GM18868 (cell line): ENCODE results near the gene GNB1L.

Source experiments
- ATAC-seq: cut with Tn5 transposase; IDR thresholded peaks from one replicate; pipeline ENCODE4 v1.9.1; 2021; ENCODE audit warnings: mild to moderate bottlenecking, moderate library complexity; ENCODE audit not compliant: unreplicated experiment

GNB1L gene

DNA sequence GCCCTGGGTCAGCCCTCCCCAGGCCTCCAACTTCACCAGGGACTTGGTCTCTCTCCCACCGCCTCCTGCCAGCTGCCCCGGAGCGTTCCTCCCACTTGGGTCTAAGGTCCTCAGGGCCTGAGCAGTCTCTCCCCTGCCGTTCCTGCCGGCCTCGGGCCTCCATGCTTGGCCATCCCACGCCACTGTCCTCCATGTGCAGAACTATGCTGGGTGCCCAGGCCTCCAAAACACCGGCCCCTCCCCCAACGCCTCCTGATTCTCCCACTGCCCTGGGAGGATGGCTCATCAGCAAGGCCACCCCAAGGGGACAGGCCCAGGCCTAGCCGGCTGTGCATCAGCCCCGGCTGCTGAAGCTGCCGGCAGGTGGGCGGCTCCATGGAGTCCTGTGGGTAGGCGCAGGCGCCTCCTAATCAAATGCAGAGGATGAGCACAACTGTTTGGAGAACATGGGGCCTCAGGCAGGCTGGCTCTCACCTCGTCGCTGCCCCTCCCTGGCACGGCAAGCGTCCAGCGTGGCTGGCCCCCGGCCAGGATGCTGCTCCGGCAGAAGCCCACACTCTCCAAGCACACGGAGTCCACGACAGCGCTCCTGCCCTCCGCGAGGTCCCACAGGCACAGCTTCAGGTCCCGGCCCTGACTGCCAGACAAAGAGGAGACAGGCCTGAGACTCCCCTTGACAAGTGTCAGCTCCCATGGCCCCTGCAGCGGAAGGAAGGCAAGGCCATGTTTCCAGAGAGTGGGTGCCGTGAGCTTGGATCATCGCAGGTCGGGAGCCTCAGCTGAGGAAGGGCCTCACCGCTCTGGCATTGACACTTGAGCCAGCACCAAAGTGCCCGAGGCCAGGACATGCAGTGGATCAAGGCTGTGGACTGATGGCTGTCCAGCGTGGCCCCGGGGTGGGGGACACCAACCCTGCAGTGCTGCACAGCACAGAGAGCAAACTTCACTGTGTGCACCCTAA, 42.6 kb downstream of the GNB1L start:
- ATAC-seq, result no peak

DNA sequence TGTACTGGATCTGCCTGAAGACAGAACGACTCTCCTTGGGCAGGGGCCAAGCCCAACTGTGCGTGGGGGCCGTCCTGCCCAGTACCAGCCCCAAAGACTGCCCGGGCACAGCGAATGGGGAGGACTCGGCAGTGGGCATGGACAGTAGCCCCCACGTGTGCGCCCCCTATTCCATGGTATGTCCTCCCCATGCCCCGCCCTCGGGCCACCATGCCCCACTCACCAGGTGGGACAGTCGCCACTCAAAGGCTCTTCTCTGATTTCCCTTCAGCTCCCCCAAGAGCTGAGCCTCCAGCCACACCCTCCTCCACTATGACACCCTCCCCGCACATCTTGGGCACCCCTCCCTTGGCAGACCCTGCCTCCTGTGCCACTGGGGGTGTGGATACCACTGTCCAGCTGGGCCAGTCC, 43.5 kb downstream of the GNB1L start:
- ATAC-seq, result no peak

DNA sequence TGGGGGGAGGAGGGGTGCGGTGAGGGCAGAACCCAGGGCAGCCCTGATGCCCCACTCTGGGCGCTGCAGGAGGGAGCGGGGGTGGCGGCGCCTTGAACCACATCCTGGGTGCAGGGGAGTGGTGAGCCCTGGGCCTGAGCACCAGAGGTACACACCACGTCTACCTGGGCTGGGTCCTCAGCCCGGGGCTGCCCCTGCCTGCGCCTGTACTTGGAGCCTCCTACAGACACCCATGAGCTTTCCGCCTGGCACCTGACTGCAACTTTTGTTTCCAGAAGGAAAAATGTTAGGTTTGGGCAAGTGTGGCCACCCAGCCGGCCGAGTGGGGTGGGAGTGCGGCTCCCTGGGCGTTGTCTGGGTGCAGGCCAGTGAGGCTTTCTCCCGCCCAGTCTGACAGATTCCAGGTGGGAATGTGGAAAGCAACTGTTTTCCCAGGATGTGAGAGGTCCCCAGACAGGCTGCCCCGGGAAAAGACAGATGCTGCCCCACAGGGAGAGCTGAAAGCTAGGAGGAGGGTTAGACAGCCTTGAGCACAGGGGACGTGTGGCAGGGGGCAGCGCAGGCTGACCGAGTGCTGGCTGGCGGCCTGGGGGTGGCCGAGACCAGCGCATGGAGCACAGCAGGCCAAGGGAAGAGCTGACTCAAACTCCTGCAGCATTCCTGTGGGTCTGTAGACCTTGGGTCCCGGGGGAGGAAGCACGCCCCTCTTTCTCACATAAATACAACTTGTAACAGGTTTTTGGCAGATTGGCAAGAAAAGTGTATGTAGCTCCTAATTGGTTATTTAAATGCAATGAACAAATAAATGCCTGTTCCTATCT, 44.1 kb downstream of the GNB1L start:
- ATAC-seq, result no peak

DNA sequence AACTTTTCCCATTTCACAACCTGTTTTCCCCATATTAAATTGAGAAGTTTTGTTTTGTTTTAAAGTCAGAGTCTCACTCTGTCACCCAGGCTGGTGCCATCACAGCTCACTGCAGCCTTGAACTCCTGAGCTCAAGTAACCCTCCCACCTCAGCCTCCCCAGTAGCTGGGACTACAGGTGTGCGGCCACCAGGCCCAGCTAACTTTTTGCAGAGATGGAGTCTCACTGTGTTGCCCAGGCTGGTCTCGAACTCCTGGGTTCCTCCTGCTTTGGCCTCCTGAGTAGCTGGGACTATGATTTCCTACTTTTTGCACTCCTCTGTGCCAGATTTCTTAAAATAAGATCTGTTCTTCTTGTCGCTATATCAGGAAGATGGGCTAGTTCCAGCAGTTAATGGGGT, 44.9 kb downstream of the GNB1L start:
- no peak for ATAC-seq

DNA sequence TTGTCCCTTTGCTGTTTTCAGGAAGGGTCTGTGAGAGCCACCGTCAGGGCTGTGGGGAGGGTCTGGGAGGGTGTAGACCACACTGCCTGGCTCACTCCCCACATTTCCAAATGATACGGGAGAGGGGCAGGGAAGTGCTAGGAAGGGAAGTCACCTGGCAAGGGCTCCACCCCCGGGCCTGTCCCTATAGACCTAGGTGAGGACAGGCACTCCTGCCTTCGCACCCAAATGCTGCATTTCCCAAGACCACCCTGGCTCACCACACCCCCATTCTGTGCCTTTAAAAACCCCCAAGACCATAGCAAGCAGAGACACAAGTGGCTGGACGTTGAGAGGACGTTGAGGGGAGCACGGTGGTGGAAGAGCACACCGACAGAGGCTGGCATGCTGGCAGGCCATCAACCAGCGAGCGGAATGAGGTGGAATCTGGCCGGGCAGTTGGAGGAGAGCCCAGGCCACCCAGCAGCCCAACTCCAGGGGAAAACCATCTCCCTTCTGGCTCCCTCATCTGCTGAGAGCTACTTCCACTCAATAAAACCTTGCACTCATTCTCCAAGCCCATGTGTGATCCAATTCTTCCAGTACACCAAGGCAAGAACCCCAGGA, 45.7 kb downstream of the GNB1L start:
- ATAC-seq, result no peak

DNA sequence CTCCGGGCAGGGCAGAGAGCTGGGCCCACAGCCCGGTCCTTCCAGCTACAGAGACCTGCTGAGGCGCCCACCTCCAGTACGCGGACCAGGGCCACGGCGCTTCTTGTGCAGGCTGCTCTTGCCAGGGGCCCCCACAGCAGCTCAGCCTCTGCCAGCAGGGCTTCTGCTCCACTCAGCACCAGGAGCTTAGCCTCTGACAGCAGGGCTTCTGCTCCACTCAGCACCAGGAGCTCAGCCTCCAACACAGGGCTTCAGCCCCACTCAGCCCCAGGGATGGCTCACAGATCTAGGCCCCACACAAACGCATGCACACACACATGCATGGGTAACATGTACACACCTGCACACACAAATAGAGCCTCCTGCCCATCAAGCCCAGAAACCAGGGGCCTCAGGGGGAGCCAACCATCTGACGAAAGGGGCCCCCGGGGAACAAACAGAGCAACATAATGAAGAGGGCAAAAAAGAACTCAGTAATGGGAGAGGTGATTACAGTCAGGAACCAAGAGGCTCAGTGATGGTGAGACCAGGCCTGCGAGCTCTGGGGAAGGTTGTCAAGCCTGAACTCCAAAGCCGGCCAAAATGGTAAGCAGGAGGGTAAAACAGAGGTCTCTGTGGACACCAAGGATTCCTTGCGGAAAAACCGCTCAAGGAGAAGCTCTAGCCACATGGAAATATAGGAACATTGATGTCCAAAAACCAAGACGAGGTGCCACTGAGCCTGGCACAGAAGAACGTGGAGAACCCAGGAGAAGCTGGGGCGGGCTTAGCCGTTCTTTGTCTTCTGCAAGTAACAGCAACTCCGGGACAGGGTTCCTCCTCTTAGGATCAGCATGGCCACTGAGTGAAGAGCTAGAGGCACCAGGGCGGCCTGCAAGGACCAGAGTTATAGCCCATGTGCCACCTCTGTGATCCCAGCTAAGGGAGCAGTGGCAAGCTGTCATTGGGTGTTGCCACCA, 46.5 kb downstream of the GNB1L start:
- ATAC-seq, result no peak

DNA sequence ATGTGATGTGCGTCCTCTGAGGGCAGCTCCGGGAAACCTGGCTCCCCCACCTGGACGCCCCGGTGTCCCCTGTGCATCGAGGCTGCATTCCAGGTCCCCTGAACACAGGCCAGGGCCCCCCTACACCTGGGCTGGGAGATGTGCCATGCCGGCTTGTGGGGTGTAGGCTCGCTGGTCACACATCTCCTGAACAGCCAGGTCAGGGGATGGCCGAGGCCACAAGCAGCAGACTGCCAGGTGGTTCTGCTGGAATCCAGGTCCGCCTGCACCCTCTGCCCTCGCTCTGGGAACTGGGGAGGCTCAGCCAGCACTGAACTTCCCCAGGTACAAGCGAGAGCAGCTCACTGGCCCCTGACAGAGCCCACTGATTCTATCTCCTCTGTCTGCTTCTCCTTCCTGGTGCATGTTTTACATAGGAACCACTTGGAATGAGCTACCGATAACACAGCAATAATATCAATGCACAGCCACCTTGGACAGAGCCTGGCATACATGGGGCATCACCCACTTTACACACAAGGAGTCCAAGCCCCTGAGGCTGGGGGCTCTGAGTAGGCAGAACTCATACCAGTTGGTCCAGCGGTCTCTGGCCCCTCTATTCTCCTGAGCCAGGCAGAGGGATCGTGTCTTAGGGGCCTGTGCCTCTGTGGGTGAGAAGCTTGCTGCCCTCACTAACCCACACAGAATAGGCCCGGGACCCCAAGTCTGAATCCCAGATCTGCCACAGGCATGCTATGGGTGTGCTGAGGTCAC, 47.3 kb downstream of the GNB1L start:
- no peak for ATAC-seq

DNA sequence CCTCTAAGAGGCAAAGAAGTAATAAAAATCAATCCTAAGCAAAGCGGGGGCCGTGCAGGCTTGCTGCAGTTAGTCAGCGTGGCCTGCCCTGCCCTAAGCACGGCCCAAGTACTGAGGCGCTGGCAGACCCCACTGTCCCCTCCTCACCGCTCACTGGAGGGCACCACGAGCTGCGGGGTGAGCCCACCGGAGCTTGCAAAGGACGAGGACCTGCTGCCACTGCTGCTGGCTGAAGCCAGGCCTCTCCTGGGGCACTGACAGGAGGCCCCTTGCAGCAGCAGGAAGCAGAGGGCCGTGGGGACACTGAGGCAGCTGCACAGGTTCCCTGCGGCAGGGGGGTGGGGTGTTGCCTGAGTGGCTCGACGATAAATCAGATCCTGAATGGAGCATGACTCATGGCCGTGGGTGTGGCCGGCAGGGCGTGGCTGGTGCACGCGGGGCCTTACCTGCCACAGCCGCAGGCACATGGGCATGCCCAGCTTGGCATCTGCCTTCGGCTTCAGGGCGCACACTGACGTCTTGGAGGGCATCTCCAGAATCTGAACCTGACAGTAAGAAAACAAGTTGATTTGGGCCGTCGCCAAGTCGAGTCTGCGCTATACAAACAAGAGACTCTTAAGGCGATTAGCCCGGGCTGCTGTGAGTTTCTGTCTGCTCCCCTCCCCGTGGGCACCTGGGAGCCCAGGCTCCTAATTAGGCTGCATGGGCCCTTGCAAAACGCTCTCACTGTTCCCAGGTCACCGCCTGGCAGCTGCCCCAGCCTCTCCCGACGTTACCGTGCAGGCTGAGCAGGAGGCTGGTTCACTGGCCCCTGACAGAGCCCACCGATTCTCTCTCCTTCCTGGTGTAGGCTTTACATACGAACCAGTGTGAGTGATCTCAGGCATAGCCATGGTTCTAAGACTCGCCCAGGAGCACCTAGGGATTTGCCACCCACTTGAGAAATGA, 48.2 kb downstream of the GNB1L start:
- no peak for ATAC-seq

DNA sequence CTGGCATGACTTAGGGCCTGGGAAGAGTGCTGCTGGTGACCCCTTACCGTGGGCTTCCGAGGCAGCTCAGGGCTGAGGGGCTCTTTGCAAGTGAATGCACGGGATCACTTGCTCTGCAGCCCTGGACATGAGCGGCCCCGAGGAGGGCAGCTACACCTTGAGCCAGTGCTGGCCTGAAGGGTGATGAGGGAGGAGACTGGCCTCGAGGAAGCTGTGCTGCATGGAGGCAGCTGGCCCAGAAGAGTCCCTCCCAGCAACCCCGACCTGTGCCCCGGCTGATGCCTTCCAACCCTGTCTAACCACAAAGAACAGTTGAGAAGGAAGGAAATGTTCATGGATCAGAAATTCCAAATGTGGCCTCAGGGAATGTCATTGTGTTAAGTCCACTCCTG, 48.9 kb downstream of the GNB1L start:
- ATAC-seq, result no peak

DNA sequence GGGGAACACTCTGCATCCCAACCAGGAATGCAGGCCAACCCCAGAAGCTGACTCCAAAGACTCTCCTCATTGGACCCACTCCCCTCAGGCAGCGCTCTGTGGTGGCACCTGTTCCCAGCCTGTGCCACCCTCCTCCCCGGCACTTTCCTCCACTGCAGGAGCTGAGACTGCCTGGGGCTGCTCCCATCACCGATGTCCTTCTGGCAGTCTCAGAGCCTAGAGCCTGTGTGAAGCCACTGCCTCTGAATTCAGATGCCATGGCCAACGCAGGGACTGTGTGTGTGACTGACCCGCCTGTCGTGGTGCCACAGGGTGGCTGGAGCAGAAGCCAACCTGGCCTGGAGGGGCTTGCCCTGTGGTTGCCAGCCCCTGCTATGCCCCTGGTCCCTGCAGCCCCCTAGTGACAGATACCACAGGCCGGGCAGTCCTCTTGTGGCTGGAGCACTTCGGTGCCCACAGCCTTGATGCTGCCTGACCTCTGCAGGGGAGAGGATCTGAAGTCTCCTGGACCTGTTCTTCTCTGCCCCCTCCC, 50.9 kb downstream of the GNB1L start:
- ATAC-seq, result no peak

DNA sequence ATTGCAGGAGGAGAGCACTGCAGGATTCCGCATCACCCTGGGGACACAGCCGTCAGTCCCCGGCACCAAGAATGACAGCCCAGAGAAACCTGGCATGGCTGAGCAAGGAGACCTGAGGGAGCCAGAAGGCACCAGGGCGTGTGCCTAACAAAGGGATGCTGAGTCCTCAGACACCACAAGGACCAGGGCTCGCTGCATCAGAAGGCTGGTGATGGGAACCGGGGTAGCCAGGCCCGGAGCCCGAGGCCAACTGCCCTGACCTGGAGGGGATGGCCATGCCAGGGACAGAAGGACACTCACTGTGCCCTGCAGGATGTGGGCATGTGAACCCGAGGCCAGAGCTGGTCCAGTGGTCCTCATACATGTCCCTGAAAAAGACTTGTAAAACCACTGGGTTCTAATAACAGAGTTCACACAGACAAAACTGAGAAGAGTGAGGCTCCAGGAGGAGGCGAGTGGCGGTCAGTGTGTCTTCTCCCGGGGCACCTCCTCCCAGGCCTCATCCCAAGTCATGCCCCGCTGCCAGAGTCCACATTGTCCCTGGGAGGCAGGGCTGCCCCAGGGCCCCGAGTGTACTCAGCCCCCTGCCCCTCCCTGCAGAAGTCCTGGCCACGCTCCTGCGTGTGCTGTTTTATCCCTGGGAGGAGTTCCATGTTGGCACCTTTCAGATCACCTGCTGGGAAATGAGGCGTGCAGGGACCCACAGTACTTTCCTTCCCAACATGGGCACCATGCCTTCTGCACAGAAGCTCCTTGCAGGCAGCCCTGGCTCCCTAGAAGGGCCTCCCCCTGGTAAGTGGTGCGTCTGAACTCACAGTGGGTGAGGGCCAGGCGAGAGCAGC, 51.6 kb downstream of the GNB1L start:
- ATAC-seq, result no peak

DNA sequence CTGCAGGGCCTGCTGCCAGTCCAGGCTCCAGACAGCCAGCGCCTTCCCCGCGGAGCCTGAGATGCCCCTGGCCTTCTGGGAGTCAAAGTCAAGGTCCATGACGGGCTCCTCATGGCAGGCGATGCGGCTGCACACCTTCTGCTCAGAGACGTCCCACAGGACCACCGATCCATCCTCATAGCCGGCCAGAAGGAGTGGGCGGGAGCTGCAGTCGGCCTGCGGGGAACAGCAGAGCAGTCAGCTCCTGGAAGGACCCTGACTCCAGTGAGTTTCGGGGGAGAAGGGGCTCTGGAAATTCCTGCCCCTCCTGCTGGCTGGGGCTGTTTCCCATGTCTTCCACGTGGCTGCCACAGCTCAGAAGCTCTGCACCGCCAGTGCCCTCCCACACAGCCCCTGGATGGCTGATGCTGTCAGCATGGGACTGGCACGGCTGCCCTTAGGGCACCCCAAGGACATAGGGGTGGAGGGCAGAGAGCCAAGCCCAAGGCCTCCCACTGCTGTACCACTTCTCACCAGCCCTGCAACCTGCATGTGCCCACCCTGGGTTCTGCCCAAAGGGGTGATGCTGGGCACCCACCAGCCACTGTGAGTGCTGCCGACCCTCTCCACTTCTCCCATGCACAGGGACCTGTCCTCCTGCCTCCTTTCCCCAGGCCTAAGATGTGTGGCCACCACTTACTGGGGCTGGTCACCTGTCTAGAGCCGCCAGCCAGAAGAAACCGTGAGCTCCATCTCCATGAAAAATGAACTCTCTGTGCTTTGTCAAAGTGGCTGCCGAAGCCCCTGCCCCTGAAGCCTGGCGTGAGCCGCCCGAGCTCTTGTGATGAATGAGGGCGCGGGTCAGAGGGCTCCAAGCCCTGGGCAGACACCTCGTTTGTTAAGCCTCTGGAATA, 52.4 kb downstream of the GNB1L start:
- ATAC-seq, result no peak

DNA sequence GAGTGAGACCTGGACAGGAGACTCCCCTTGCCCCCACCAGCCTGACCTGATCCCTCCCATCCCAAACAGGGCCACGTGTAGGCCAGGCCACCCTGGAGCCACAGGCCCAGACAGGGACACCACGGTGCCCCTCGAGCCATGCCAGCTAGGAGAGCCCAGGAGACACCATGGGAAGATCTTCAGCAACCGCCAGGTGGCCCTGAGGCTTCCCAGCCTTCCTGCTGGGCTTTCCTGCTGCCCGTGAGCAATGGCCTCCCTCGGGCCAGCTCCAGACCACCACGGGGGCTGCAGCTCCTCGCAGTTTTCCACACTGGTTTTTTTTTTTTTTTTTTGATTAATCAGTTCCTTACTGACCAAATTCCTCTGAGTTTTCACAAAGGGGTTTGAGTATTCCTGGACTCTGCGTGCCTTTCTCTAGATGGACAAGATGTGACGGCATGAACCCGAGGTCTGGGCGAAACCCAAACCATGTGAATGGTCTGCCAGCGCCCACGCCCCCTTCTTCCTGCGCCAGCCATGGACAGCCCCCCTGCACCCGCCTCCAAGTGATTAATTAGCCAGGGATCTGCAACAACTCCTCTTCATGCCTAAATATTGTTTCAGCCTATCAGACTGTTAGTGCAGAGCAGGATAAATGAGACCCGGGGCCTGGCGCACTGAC, 53.2 kb downstream of the GNB1L start:
- no peak for ATAC-seq

DNA sequence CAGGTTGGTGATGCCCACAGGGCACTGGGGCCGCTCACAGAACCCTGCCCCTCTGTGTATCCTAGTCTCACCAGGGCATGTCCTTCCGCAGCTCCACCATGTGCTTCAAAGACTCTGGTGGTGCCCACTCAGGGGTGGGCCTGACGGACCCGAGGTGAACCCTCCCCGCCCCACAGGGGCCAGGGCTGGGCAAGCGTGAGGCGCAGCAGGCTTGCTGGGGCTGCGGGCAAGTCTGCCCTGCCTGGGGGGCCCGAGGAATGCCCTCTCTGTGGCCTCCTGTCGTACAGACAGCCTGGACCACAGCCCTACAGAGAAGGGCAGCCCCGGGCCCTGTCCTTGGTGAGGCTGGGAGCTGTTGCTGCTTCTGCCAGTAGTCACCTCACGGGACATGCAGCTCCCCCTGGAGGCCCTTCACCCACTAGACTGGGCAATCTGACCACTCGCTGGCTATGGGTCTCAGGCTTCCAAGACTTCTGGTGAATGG, 53.9 kb downstream of the GNB1L start:
- ATAC-seq, result no peak

DNA sequence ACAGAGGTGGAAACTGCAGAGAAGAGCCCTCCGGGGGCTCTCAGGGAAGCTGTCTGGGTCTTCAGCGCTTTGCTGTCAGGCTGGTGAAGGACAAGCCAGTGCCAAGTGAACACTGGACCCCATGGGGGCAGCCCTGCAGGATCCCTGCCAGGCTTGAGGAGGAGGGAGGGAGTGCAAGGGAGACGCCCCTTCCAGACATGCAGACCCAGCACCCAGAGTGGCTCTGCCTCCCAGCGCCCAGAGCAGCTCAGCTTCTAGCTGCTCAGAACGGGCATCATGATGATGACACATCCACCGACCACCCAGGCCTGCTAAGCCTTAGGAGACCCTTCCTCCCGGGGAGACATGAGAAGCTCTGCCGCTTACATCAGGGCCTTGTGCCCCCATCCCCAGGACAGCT, 54.4 kb downstream of the GNB1L start:
- ATAC-seq, result no peak
